SK-N-SH (cell line): ENCODE measurements around the gene CYP1A1. TPM values are rescaled to one million over a fixed set of nuclear protein-coding genes. Genes with fewer than 3 reads are reported as not detected.

Experiments
- CTCF ChIA-PET: fragments of 300-600, 350-600 bp; formaldehyde crosslinking; extraction: SDS; loops from one replicate; lab custom pipeline; 2021; lab: Yijun Ruan, JAX
- POLR2A ChIA-PET: fragments of 350-600 bp; sonication (Branson Sonifier 250); formaldehyde crosslinking; extraction: SDS; loops from one replicate; lab custom pipeline; 2020; ENCODE audit warnings: antibody characterized with exemption, inconsistent platforms; lab: Yijun Ruan, JAX
- DNase-seq: peaks from one replicate; pipeline ENCODE4 v3.0.0; 2012
- H2AFZ ChIP-seq: fragments of 200-600 bp; sonication (generic); 2 replicates; pipeline ENCODE4 v1.8.1; 2016; ENCODE audit warnings: antibody characterized with exemption, mild to moderate bottlenecking, low read depth
- H3F3A ChIP-seq: fragments of 200-600 bp; sonication (generic); replicated peaks from 2 replicates; pipeline ENCODE3; 2016; ENCODE audit warnings: antibody characterized with exemption, mild to moderate bottlenecking; ENCODE audit not compliant: insufficient read depth
- H3K27ac ChIP-seq, 2 experiments: fragments of 200-500 bp in 1 of 2; fragments of 200-600 bp in 1 of 2; sonication (Bioruptor generic) in 1 of 2; sonication (generic), shearing (Covaris generic) in 1 of 2; 2 replicates each; pipeline versions ENCODE4 v1.5.1 to v1.6.1; 2014 to 2016; ENCODE audit warnings: low read depth in 2 of 2, inconsistent platforms in 1 of 2, low read length in 1 of 2, mild to moderate bottlenecking in 1 of 2, mixed read lengths in 1 of 2
- H3K27me3 ChIP-seq: fragments of 200-600 bp; sonication (generic), shearing (Covaris generic); 2 replicates; pipeline ENCODE4 v1.6.1; 2016; ENCODE audit warnings: mixed run types; ENCODE audit not compliant: insufficient read depth
- H3K36me3 ChIP-seq, 2 experiments: fragments of 200-500 bp in 1 of 2; fragments of 200-600 bp in 1 of 2; sonication (Bioruptor generic) in 1 of 2; sonication (generic) in 1 of 2; replicated peaks in 1 of 2; 2 replicates each; pipeline versions ENCODE3 to v1.5.1; 2014 to 2016; ENCODE audit warnings: low read length in 1 of 2, mild to moderate bottlenecking in 1 of 2; ENCODE audit not compliant: insufficient read depth in 2 of 2, control insufficient read depth in 1 of 2
- H3K4me1 ChIP-seq, 2 experiments: fragments of 200-500 bp in 1 of 2; fragments of 200-600 bp in 1 of 2; sonication (Bioruptor generic) in 1 of 2; sonication (generic), shearing (Covaris generic) in 1 of 2; 2 replicates each; pipeline versions ENCODE4 v1.5.1 to v1.6.1; 2014 to 2016; ENCODE audit warnings: low read depth in 1 of 2, low read length in 1 of 2, mixed run types in 1 of 2; ENCODE audit not compliant: insufficient read depth in 2 of 2, control insufficient read depth in 1 of 2
- H3K4me2 ChIP-seq: fragments of 200-600 bp; sonication (generic), shearing (Covaris generic); 2 replicates; pipeline ENCODE4 v1.6.1; 2017; ENCODE audit warnings: mixed run types
- H3K4me3 ChIP-seq, 2 experiments: fragments of 200-500 bp in 1 of 2; fragments of 200-600 bp in 1 of 2; sonication (Bioruptor generic) in 1 of 2; sonication (generic), shearing (Covaris generic) in 1 of 2; 2 replicates each; pipeline versions ENCODE4 v1.5.1 to v1.8.1; 2014 to 2016; ENCODE audit warnings: low read depth in 2 of 2, inconsistent platforms in 1 of 2, low read length in 1 of 2, mild to moderate bottlenecking in 1 of 2, mixed read lengths in 1 of 2, moderate library complexity in 1 of 2
- H3K79me2 ChIP-seq: fragments of 200-600 bp; sonication (generic); 2 replicates; pipeline ENCODE4 v1.8.1; 2017; ENCODE audit warnings: mild to moderate bottlenecking; ENCODE audit not compliant: insufficient read depth
- H3K9ac ChIP-seq: fragments of 200-600 bp; sonication (generic); 2 replicates; pipeline ENCODE4 v1.6.1; 2017; ENCODE audit warnings: mixed run types
- H3K9me2 ChIP-seq: fragments of 200-600 bp; sonication (generic); 2 replicates; pipeline ENCODE4 v1.6.1; 2017; ENCODE audit warnings: mixed run types
- H3K9me3 ChIP-seq: fragments of 200-600 bp; sonication (generic); 2 replicates; pipeline ENCODE4 v1.6.1; 2017; ENCODE audit warnings: mixed run types, mild to moderate bottlenecking, moderate library complexity
- H4K20me1 ChIP-seq: fragments of 200-600 bp; sonication (generic); 2 replicates; pipeline ENCODE4 v1.6.1; 2017; ENCODE audit warnings: mild to moderate bottlenecking, mixed run types; ENCODE audit not compliant: insufficient read depth
- CHD2 ChIP-seq: fragments of 150-350 bp; IDR thresholded peaks from 2 replicates; pipeline ENCODE4 v1.6.1; 2018; ENCODE audit warnings: low read length; ENCODE audit not compliant: partially characterized antibody
- ELF1 ChIP-seq: IDR thresholded peaks from 2 replicates; pipeline ENCODE4 v1.4.0; 2012
- EZH2phosphoT487 ChIP-seq: fragments of 200-600 bp; sonication (generic); IDR thresholded peaks from 2 replicates; pipeline ENCODE4 v1.6.1; 2017; ENCODE audit warnings: low read depth, mixed run types, mild to moderate bottlenecking, antibody characterized with exemption, moderate library complexity, borderline replicate concordance
- FOSL2 ChIP-seq: IDR thresholded peaks from 2 replicates; pipeline ENCODE4 v1.4.0; 2012; ENCODE audit warnings: low read depth, mild to moderate bottlenecking, moderate library complexity, borderline replicate concordance
- FOXJ3 ChIP-seq: sonication (generic); formaldehyde crosslinking; IDR thresholded peaks from 2 replicates; pipeline ENCODE4 v1.5.1; 2020; ENCODE audit warnings: mild to moderate bottlenecking, missing genetic modification reagents
- GABPA ChIP-seq: IDR thresholded peaks from 2 replicates; pipeline ENCODE4 v1.4.0; 2012; ENCODE audit warnings: low read depth, mild to moderate bottlenecking
- JUND ChIP-seq: IDR thresholded peaks from 2 replicates; pipeline ENCODE4 v1.4.0; 2012
- MAX ChIP-seq: IDR thresholded peaks from 2 replicates; pipeline ENCODE4 v1.4.0; 2012; ENCODE audit warnings: low read depth
- MXI1 ChIP-seq: IDR thresholded peaks from 2 replicates; pipeline ENCODE4 v1.6.1; 2012; ENCODE audit warnings: mild to moderate bottlenecking, low read depth, low read length, improper control_type of control experiment
- NFIC ChIP-seq: IDR thresholded peaks from 2 replicates; pipeline ENCODE4 v1.4.0; 2012; ENCODE audit warnings: borderline replicate concordance
- NRF1 ChIP-seq: IDR thresholded peaks from 2 replicates; pipeline ENCODE4 v1.6.1; 2012; ENCODE audit warnings: low read depth, mild to moderate bottlenecking, low read length
- POLR2AphosphoS5 ChIP-seq: IDR thresholded peaks from 2 replicates; pipeline ENCODE4 v1.6.1; 2012; ENCODE audit warnings: low read depth, low read length
- RAD21 ChIP-seq: IDR thresholded peaks from 2 replicates; pipeline ENCODE4 v1.6.1; 2012; ENCODE audit warnings: mild to moderate bottlenecking, low read length
- RCOR1 ChIP-seq: fragments of 150-350 bp; IDR thresholded peaks from 2 replicates; pipeline ENCODE4 v1.6.1; 2017; ENCODE audit warnings: antibody characterized with exemption, low read length
- RFX5 ChIP-seq: IDR thresholded peaks from 2 replicates; pipeline ENCODE4 v1.6.1; 2012; ENCODE audit warnings: mild to moderate bottlenecking, improper control_type of control experiment, low read length
- RXRA ChIP-seq: IDR thresholded peaks from 2 replicates; pipeline ENCODE4 v1.4.0; 2012; ENCODE audit warnings: low read depth, mild to moderate bottlenecking, borderline replicate concordance
- SIN3A ChIP-seq: IDR thresholded peaks from 2 replicates; pipeline ENCODE4 v1.6.1; 2012; ENCODE audit warnings: low read depth, mild to moderate bottlenecking, low read length, moderate library complexity, borderline replicate concordance
- TAF1 ChIP-seq: IDR thresholded peaks from 2 replicates; pipeline ENCODE4 v1.6.1; 2012; ENCODE audit warnings: low read depth, mild to moderate bottlenecking, low read length, moderate library complexity, borderline replicate concordance
- YY1 ChIP-seq: IDR thresholded peaks from 2 replicates; pipeline ENCODE4 v1.4.0; 2012; ENCODE audit warnings: low read depth, mild to moderate bottlenecking
- WGBS: methylation state at CpG from one replicate; pipeline ENCODE4 v1.1.6; 2017; ENCODE audit warnings: low lambda C conversion rate; 5-methylcytosine and 5-hydroxymethylcytosine counted together
- polyA plus RNA-seq, 3 experiments: library from polyadenylated mRNA; depleted of rRNA; stranded (reverse); fragments of >200 nt; gene quantifications; 2 replicates each; pipeline ENCODE4 v1.2.3, GENCODE V29; 2012
- TF ChIP-seq, protein P1 (sequence below): IDR thresholded peaks from 2 replicates; pipeline ENCODE4 v1.6.1; 2012; ENCODE audit warnings: mild to moderate bottlenecking, low read depth, low read length, moderate library complexity

Gene CYP1A1
- polyA plus RNA-seq, 1 of the 3 experiments (the other 2 are of a cell fraction) = 0.07 TPM

GRCh38 chr15:74696398-74696729 is 29.0 kb downstream of the CYP1A1 start (continued):
- TF ChIP-seq RAD21 (no peak), NRF1 (no peak), YY1 (no peak), RXRA (no peak)

DNA sequence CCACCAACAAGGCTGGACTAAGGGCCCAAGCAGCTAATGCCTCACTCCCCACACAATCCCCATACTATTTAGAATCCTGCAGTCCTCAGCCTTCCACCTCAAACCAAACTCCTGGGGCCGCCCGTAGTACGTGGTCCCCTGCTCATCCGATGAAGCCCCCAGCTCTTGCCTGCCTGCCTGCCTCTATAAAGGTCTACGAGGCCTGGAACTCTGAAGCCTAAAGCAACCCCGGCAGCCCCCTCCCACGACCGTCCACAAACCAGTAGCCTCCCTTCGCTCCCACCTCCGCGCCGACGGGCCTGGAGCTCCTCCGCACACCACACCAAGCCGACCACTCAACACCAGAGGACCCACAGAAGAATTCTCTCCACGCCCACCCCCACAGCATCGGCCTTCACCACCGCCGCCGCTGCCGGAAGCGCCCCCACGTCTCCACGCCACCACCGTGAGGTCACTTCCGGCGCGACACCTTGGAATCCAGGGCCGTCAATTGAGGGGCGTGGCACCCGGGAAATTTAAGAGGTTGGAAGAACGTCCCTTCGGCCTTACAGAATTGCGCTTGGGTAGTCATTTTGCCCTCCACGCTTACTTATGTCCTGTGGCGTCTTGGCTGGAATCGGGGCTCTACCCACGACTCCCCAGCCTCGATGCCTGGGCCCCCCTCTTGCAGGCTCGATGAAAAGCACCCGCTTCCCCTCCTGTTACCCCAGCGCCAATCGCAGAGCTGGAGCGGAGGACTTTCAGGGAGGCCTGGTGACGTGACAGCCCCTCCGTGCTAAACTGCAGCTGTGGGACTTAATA is 29.5 kb downstream of the CYP1A1 start, which contains the start of gene EDC3:
TSS of gene EDC3 (minus strand) at position 428 of the 801 bp plus-strand sequence. CDS start 20,900 bp downstream, outside the sequence.
- Histone ChIP-seq H3K79me2 (peaks cover 58% of the 10 kb centered on the region), H2AFZ (peak within 1 kb of the TSS; percentile 93), H3K36me3 (no peaks in the 10 kb centered on the region), H3F3A (no peaks in the 10 kb centered on the region), H3K9me2 (no peaks in the 10 kb centered on the region), H3K27ac (peak within 1 kb of the TSS; percentile 61 to 70; a peak in 2 of 4 replicates), H3K4me1 (peaks cover 10 to 12% of the 10 kb centered on the region in 2 experiments; a peak in 3 of 4 replicates), H3K4me2 (peak within 1 kb of the TSS; percentile 86), H3K4me3 (peak within 1 kb of the TSS; percentile 91 to 96), H4K20me1 (no peaks in the 10 kb centered on the region; the same call in 1 of the 2 replicates), H3K9ac (peak within 1 kb of the TSS; percentile 87), H3K9me3 (no peaks in the 10 kb centered on the region), H3K27me3 (no peaks in the 10 kb centered on the region)
- CTCF ChIA-PET = interaction anchor here (0.7 to 1.7 kb wide), 7 partner anchors 33 to 255 kb away, joined by 3 to 10 read pairs (median 3); no protein-coding TSS in a partner anchor
- under 1% methylated on average over 36 of the region's 46 CpGs for WGBS
- TF ChIP-seq NFIC (no peak), RCOR1 (no peak), JUND (no peak), YY1 (peak; percentile 41; the same call in 1 of the 2 replicates), SIN3A (peak; percentile 99), CHD2 (peak; percentile 83), RFX5 (no peak), FOSL2 (no peak), POLR2AphosphoS5 (peak; percentile 61; the same call in 1 of the 2 replicates), TAF1 (peak; percentile 52; the same call in 1 of the 2 replicates), EZH2phosphoT487 (no peak), MXI1 (peak; percentile 93), MAX (peak; percentile 91), RXRA (no peak), GABPA (peak; percentile 98), ELF1 (peak; percentile 68), FOXJ3 (no peak)
- TF ChIP-seq, protein P1, sequence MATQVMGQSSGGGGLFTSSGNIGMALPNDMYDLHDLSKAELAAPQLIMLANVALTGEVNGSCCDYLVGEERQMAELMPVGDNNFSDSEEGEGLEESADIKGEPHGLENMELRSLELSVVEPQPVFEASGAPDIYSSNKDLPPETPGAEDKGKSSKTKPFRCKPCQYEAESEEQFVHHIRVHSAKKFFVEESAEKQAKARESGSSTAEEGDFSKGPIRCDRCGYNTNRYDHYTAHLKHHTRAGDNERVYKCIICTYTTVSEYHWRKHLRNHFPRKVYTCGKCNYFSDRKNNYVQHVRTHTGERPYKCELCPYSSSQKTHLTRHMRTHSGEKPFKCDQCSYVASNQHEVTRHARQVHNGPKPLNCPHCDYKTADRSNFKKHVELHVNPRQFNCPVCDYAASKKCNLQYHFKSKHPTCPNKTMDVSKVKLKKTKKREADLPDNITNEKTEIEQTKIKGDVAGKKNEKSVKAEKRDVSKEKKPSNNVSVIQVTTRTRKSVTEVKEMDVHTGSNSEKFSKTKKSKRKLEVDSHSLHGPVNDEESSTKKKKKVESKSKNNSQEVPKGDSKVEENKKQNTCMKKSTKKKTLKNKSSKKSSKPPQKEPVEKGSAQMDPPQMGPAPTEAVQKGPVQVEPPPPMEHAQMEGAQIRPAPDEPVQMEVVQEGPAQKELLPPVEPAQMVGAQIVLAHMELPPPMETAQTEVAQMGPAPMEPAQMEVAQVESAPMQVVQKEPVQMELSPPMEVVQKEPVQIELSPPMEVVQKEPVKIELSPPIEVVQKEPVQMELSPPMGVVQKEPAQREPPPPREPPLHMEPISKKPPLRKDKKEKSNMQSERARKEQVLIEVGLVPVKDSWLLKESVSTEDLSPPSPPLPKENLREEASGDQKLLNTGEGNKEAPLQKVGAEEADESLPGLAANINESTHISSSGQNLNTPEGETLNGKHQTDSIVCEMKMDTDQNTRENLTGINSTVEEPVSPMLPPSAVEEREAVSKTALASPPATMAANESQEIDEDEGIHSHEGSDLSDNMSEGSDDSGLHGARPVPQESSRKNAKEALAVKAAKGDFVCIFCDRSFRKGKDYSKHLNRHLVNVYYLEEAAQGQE = no peak
- DNase-seq = peak; percentile 92
- POLR2A ChIA-PET = interaction anchor here (1.0 kb wide), 1 partner anchor 41 kb away, joined by 3 read pairs; no protein-coding TSS in a partner anchor
